Uterus (tissue), 4 donors: ENCODE data around the gene MLEC. TPM values are rescaled to one million over a fixed set of nuclear protein-coding genes. Genes with fewer than 3 reads are reported as not detected.

Experiments
- DNase-seq, 2 donors: peaks; one replicate each; pipeline ENCODE4 v3.0.0-alpha.2; 2019 to 2020
- H3K27ac ChIP-seq, 2 donors: fragments of 200-600 bp; sonication (generic); 1 replicate in 1 of 2; 2 replicates in 1 of 2; pipeline ENCODE4 v1.5.1; 2016 to 2018
- H3K27me3 ChIP-seq, 2 donors: fragments of 200-600 bp; sonication (generic); one replicate each; pipeline ENCODE4 v1.5.1; 2018 to 2019; ENCODE audit warnings: control low read depth in 1 of 2
- H3K36me3 ChIP-seq, 2 donors: fragments of 200-600 bp; sonication (generic); one replicate each; pipeline ENCODE4 v1.5.1; 2019; ENCODE audit warnings: control low read depth in 1 of 2
- H3K4me1 ChIP-seq, 2 donors: fragments of 200-600 bp; sonication (generic); one replicate each; pipeline ENCODE4 v1.5.1; 2018 to 2019; ENCODE audit warnings: control low read depth in 1 of 2
- H3K4me3 ChIP-seq, 2 donors: fragments of 200-600 bp; sonication (generic); 1 replicate in 1 of 2; 2 replicates in 1 of 2; pipeline ENCODE4 v1.5.1; 2018 to 2019; ENCODE audit warnings: mild to moderate bottlenecking in 1 of 2
- H3K9me3 ChIP-seq, 2 donors: fragments of 200-600 bp; sonication (generic); one replicate each; pipeline ENCODE4 v1.5.1; 2019; ENCODE audit warnings: control low read depth in 1 of 2
- POLR2A ChIP-seq, 2 donors: fragments of 450-650 bp; IDR thresholded peaks; one replicate each; pipeline ENCODE4 v1.6.1; 2016; ENCODE audit warnings: antibody characterized with exemption in 2 of 2, mild to moderate bottlenecking in 1 of 2, moderate library complexity in 1 of 2
- intact Hi-C: fragments of 100-400 bp; cut with DNase I; formaldehyde crosslinking; loops from one replicate; pipeline ENCODE4 v1.15.1; 2023; ENCODE audit warnings: low total_unique reads
- total RNA-seq, 4 donors: library from RNA; depleted of rRNA in 3 of 4; stranded (reverse); fragments of >200 nt in 3 of 4; gene quantifications; one replicate each; pipeline versions ENCODE4 v1.1.0 to v1.2.4, GENCODE V29; 2014 to 2023
- TF ChIP-seq, protein P1 (sequence below), 4 experiments: fragments of 200-600 bp in 2 of 4; fragments of 450-650 bp in 2 of 4; sonication (generic) in 2 of 4; IDR thresholded peaks; one replicate each; pipeline ENCODE4 v1.5.1; 2016 to 2019; ENCODE audit warnings: antibody characterized with exemption in 4 of 4, mild to moderate bottlenecking in 2 of 4, moderate library complexity in 1 of 4
- donor health status: DM: yes; HTN: yes; CAD: no.

The MLEC gene
- total RNA-seq, 4 donors from 2014 or later: 15.6 to 108 (median 53.5) TPM

DNA sequence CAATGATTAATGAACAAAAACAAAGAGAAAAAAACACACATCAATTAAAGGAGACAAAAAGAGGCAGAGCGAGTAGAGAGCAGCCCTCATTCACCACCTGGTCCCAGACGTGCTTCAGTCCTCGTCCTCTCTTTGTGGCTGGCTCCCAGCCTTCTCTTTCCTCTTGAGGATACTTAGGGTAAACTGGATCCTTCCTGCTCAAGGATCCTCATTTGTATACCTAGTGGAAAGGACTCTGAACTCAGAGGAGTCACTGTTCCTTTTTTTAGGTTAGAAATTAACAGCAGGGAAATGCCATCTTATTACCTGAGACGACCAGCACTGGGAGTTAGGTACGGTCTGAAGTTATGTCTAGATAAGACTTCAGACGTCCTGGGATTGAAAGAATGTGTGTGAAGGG, 9.7 kb downstream of the MLEC start:
- intact Hi-C loops: no loop called here
- no peaks in the 10 kb centered on the region for H3K9me3 ChIP-seq
- H3K4me1 ChIP-seq: no peaks in the 10 kb centered on the region
- no peaks in the 10 kb centered on the region for H3K27me3 ChIP-seq
- no peak overlapping the region for H3K4me3 ChIP-seq
- no peaks in the 10 kb centered on the region for H3K36me3 ChIP-seq
- DNase-seq: no peak
- no peak for TF ChIP-seq POLR2A (IDR thresholded peaks at IDR 0.05)
- TF ChIP-seq, protein P1, sequence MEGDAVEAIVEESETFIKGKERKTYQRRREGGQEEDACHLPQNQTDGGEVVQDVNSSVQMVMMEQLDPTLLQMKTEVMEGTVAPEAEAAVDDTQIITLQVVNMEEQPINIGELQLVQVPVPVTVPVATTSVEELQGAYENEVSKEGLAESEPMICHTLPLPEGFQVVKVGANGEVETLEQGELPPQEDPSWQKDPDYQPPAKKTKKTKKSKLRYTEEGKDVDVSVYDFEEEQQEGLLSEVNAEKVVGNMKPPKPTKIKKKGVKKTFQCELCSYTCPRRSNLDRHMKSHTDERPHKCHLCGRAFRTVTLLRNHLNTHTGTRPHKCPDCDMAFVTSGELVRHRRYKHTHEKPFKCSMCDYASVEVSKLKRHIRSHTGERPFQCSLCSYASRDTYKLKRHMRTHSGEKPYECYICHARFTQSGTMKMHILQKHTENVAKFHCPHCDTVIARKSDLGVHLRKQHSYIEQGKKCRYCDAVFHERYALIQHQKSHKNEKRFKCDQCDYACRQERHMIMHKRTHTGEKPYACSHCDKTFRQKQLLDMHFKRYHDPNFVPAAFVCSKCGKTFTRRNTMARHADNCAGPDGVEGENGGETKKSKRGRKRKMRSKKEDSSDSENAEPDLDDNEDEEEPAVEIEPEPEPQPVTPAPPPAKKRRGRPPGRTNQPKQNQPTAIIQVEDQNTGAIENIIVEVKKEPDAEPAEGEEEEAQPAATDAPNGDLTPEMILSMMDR (IDR thresholded peaks at IDR 0.05): no peak
- no peak overlapping the region for H3K27ac ChIP-seq

DNA sequence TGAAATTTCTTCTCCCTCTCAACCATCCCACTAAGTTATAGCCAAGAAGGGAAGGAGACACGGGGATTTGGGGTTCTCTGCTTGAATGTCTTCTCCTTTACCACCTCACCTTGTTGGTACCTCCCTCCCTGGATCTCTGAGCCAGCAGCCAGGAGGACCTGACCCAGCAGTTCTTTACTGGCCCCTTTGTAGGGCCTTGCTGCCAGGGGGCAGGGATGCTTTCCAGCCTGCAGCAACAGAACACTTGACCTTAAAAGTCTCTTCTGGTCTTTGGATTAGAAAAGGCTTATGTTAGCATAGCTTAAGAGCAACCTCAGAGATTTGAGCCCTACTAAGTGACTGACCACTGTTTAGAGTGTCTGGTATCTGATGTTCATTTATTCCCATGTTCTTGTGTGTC, 10.4 kb downstream of the MLEC start:
- no peak for DNase-seq
- H3K36me3 ChIP-seq: no peaks in the 10 kb centered on the region
- TF ChIP-seq POLR2A (IDR thresholded peaks at IDR 0.05): no peak
- TF ChIP-seq, protein P1 (IDR thresholded peaks at IDR 0.05): no peak
- H3K9me3 ChIP-seq: no peaks in the 10 kb centered on the region
- intact Hi-C loops: no loop called here
- H3K4me3 ChIP-seq: no peak overlapping the region
- no peaks in the 10 kb centered on the region for H3K27me3 ChIP-seq
- no peak overlapping the region for H3K27ac ChIP-seq
- no peaks in the 10 kb centered on the region for H3K4me1 ChIP-seq

DNA sequence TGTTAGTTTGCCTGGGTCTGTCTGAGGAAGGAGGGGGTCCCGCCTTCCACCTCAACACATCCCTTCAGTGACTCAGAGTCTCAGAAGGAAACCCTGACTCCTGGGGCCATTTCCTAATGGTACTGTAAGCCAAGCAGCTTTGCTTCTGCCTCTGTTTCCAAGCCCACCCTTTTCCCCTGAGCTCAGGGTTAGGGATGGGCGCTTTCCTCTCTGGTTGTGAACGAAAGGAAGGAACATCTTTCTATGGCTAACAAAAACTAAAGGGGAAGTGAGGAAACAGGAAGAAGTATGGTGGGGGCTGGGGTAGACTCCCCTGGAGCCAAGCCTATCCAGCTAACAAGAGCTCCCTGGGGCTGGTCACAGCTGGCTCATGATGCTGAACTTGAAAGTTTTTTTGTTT, 11.7 kb downstream of the MLEC start:
- no peaks in the 10 kb centered on the region for H3K27me3 ChIP-seq
- H3K27ac ChIP-seq: peak overlapping the region in 1 of 2 donors; percentile 10
- no peak for TF ChIP-seq POLR2A (IDR thresholded peaks at IDR 0.05)
- TF ChIP-seq, protein P1 (IDR thresholded peaks at IDR 0.05): no peak
- no peak for DNase-seq
- no peaks in the 10 kb centered on the region for H3K4me1 ChIP-seq
- intact Hi-C loops: no loop called here
- no peak overlapping the region for H3K4me3 ChIP-seq
- H3K9me3 ChIP-seq: no peaks in the 10 kb centered on the region
- H3K36me3 ChIP-seq: no peaks in the 10 kb centered on the region

DNA sequence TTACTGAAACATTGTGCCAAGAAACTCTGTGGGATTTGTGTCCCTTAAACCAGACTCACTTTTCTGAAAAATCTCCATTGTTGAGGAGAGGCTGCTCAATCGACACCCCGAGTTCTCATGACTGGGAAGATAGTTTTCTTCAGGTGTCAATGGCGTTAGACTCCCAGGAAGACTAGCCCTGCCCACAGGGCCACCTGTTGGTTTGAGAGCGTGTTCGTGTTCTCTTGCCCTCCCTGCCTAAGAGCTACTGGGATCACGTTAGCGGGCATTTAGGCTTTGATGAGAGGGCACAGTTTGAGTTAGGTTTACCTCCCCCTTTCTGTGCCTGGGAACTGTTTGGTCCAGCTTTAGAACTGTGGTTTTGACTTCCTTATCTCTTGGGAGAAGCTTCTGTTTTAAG, 12.6 kb downstream of the MLEC start:
- H3K36me3 ChIP-seq: no peaks in the 10 kb centered on the region
- intact Hi-C loops: no loop called here
- no peaks in the 10 kb centered on the region for H3K9me3 ChIP-seq
- no peak overlapping the region for H3K27ac ChIP-seq
- H3K4me3 ChIP-seq: no peak overlapping the region
- TF ChIP-seq POLR2A (IDR thresholded peaks at IDR 0.05): no peak
- TF ChIP-seq, protein P1 (IDR thresholded peaks at IDR 0.05): no peak
- no peak for DNase-seq
- H3K27me3 ChIP-seq: no peaks in the 10 kb centered on the region
- no peaks in the 10 kb centered on the region for H3K4me1 ChIP-seq

DNA sequence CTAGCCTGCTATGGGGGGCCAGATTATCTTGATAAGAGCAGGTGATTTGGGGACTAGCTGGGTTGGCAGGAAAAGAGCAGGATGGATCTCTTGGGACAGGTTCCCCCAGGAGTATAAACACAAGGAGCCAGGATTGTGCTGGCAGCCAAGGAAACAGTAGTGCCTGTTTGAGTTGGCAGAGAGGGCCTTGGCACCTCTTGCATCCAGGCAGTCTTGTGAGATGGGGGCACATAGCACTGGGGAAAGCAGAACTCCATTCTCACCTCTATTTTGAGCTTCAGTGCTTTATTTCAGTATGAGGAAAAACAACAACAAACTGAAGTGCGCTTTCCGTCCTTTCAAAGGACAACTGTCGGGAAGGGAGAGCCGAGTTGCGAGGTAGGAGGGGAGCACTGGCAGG, 13.9 kb downstream of the MLEC start:
- TF ChIP-seq POLR2A (IDR thresholded peaks at IDR 0.05): no peak
- TF ChIP-seq, protein P1 (IDR thresholded peaks at IDR 0.05): no peak
- Histone ChIP-seq H3K27ac (no peak overlapping the region), H3K4me3 (no peak overlapping the region), H3K27me3 (no peaks in the 10 kb centered on the region), H3K4me1 (no peaks in the 10 kb centered on the region), H3K9me3 (no peaks in the 10 kb centered on the region), H3K36me3 (no peaks in the 10 kb centered on the region)
- intact Hi-C loops: no loop called here
- no peak for DNase-seq
